Measurements from ENCODE around the gene FGF3. TPM values are rescaled to one million over a fixed set of nuclear protein-coding genes. Genes with fewer than 3 reads are reported as not detected.

FGF3 gene
- total RNA-seq, 1 donor from 2014 or later, result not detected

DNA sequence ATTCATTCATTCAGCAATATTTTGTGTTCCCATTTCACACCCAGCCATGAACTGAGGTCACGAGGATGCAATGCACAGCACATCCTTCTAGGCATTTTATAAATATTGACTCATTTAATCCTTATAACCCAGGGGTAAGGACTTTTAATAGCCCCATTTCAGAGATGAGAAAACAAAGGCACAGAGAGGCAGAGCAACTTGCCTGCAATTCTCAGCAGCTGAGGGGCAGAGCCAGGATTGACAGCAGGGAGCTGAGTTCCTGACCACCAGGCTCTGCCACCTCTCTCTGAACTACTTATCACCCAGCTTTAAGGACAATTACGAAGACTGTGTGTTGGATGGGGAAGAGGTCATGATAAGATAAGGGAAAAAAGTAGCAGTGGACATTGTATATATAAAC lies 12.8 kb upstream of the FGF3 start:
- no peak overlapping the region for H3K27ac Mint-ChIP-seq
- Histone ChIP-seq H3K4me2 (peak overlapping the region; percentile 64), H3K27ac (no peak overlapping the region), H4K20me1 (ENCODE audit: low read depth) (peaks cover 13% of the 10 kb centered on the region), H3K4me1 (peaks cover 56% of the 10 kb centered on the region), H2AFZ (replicated peaks) (no peak overlapping the region), H3F3A (ENCODE audit: low read depth) (peaks cover 67% of the 10 kb centered on the region), H3K9ac (no peak overlapping the region), H3K79me2 (ENCODE audit: low read depth) (no peaks in the 10 kb centered on the region), H3K27me3 (no peaks in the 10 kb centered on the region), H3K9me3 (ENCODE audit: low read depth) (no peaks in the 10 kb centered on the region), H3K4me3 (peak overlapping the region; percentile 16), H3K36me3 (no peaks in the 10 kb centered on the region)
- H3K36me3 Mint-ChIP-seq, result no peaks in the 10 kb centered on the region
- peaks cover 11% of the 10 kb centered on the region for H3K27me3 Mint-ChIP-seq (ENCODE audit: insufficient read depth, low read depth)
- no peaks in the 10 kb centered on the region for H3K9me3 Mint-ChIP-seq
- H3K4me1 Mint-ChIP-seq, result peaks cover 55% of the 10 kb centered on the region
- no peak for TF ChIP-seq CTCF (IDR thresholded peaks at IDR 0.05)
- no peak for TF ChIP-seq EZH2 (IDR thresholded peaks at IDR 0.05)
- DNase-seq (ENCODE audit: low spot score), result no peak
- peak overlapping the region; percentile 25 for H3K4me3 Mint-ChIP-seq

DNA sequence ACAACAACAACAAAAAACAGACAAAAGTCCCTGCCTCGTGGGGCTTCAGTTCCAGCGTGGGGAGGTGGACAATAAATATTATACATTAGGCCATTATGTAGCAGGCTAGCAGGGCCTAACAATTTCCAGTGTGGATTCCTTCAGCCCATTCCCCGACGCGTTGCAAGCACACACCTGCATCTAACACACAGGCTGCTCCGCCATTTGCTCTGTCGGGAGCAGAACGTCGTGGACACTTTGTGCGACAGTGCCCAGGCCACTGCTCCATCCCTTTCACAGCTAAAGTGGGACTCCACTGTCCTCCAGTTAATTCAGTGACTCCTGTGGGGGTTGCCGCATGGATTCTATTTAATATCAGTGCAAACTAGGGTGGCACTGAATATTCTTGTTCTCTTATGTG lies 10.9 kb upstream of the FGF3 start:
- Mint-ChIP-seq H3K27ac (no peak overlapping the region), H3K36me3 (no peaks in the 10 kb centered on the region), H3K9me3 (peaks cover 3% of the 10 kb centered on the region), H3K4me3 (no peak overlapping the region), H3K4me1 (peaks cover 58% of the 10 kb centered on the region), H3K27me3 (ENCODE audit: insufficient read depth, low read depth) (peaks cover 20% of the 10 kb centered on the region)
- Histone ChIP-seq H3K27me3 (no peaks in the 10 kb centered on the region), H3K4me3 (no peak overlapping the region), H3K27ac (no peak overlapping the region), H3K9ac (no peak overlapping the region), H4K20me1 (ENCODE audit: low read depth) (peaks cover 13% of the 10 kb centered on the region), H3K9me3 (ENCODE audit: low read depth) (no peaks in the 10 kb centered on the region), H3K36me3 (no peaks in the 10 kb centered on the region), H3K79me2 (ENCODE audit: low read depth) (no peaks in the 10 kb centered on the region), H3K4me2 (no peak overlapping the region), H3K4me1 (peaks cover 43% of the 10 kb centered on the region), H3F3A (ENCODE audit: low read depth) (peaks cover 55% of the 10 kb centered on the region), H2AFZ (replicated peaks) (no peak overlapping the region)
- TF ChIP-seq CTCF (IDR thresholded peaks at IDR 0.05), result no peak
- TF ChIP-seq EZH2phosphoT487 (IDR thresholded peaks at IDR 0.05), result no peak
- no peak for TF ChIP-seq EZH2 (IDR thresholded peaks at IDR 0.05)
- no peak for DNase-seq (ENCODE audit: low spot score)

GRCh38 chr11:69828971-69829344 lies 9.7 kb upstream of the FGF3 start:
- Histone ChIP-seq H4K20me1 (ENCODE audit: low read depth) (peaks cover 13% of the 10 kb centered on the region), H3K4me1 (peaks cover 37% of the 10 kb centered on the region), H2AFZ (replicated peaks) (no peak overlapping the region), H3K9me3 (ENCODE audit: low read depth) (no peaks in the 10 kb centered on the region), H3K27ac (peak overlapping the region; percentile 71), H3F3A (ENCODE audit: low read depth) (peaks cover 47% of the 10 kb centered on the region), H3K9ac (no peak overlapping the region), H3K36me3 (no peaks in the 10 kb centered on the region), H3K4me2 (peak overlapping the region; percentile 41), H3K4me3 (no peak overlapping the region), H3K79me2 (ENCODE audit: low read depth) (no peaks in the 10 kb centered on the region), H3K27me3 (peaks cover under 1% of the 10 kb centered on the region)
- Mint-ChIP-seq H3K27me3 (ENCODE audit: insufficient read depth, low read depth) (peaks cover 21% of the 10 kb centered on the region), H3K4me3 (no peak overlapping the region), H3K36me3 (no peaks in the 10 kb centered on the region), H3K4me1 (peaks cover 54% of the 10 kb centered on the region), H3K9me3 (peaks cover 3% of the 10 kb centered on the region), H3K27ac (peak overlapping the region; percentile 86)
- DNase-seq (ENCODE audit: low spot score), result no peak
- TF ChIP-seq CTCF (IDR thresholded peaks at IDR 0.05) (no peak), EZH2 (IDR thresholded peaks at IDR 0.05) (no peak), EZH2phosphoT487 (IDR thresholded peaks at IDR 0.05) (no peak)

Measured in neural progenitor cell (in vitro differentiated cells).